ENCODE measurements around the gene TRIP6. TPM values are rescaled to one million over a fixed set of nuclear protein-coding genes. Genes with fewer than 3 reads are reported as not detected.

TRIP6 gene
- total RNA-seq, 1 experiment from 2014 or later, result 102 TPM

DNA sequence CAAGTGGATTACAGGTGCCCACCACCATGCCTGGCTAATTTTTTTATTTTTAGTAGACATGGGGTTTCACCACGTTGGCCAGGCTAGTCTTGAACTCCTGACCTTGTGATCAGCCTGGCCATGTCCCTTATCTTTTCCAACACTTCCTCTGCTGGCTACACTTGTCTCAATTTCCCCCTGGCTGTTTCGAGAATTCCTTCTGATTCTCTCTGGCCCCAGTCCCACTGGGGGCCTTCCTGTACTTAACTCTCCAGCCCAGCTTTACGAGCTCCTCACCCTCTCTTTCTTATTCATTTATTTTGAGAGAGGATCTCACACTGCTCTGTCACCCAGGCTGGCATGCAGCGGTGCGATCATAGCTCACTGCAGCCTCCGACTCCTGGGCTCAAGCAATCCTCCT lies 48.4 kb upstream of the TRIP6 start:
- BruUV-seq (replicated peaks), result no TSS peak
- intact Hi-C loops (cut with micrococcal nuclease), result no loop called here
- H4K20me1 ChIP-seq (ENCODE audit: insufficient read depth), result no peaks in the 10 kb centered on the region
- no peak for ATAC-seq
- H3K79me2 ChIP-seq (ENCODE audit: insufficient read depth, low read length), result peaks cover 2% of the 10 kb centered on the region; the same call in 1 of the 2 replicates
- H3K4me1 ChIP-seq (ENCODE audit: control insufficient read depth in 1 of 2, insufficient read depth in 2 of 2, low read length in 2 of 2), result no peaks in the 10 kb centered on the region
- POLR2A ChIA-PET, result no interaction called here
- H3K36me3 ChIP-seq (ENCODE audit: control insufficient read depth in 1 of 2, insufficient read depth in 2 of 2, low read length in 2 of 2), result peaks cover 34 to 37% of the 10 kb centered on the region in 2 experiments; a peak in 3 of 4 replicates
- H3K27me3 ChIP-seq (ENCODE audit: insufficient read depth, low read length), result no peaks in the 10 kb centered on the region
- no peak for DNase-seq (ENCODE audit: low read depth, low spot score)
- TF ChIP-seq ZNF274 (IDR thresholded peaks at IDR 0.05; ENCODE audit: low read depth, low read length), result no peak
- TF ChIP-seq EZH2phosphoT487 (IDR thresholded peaks at IDR 0.05; ENCODE audit: borderline replicate concordance), result no peak
- TF ChIP-seq, protein P1, sequence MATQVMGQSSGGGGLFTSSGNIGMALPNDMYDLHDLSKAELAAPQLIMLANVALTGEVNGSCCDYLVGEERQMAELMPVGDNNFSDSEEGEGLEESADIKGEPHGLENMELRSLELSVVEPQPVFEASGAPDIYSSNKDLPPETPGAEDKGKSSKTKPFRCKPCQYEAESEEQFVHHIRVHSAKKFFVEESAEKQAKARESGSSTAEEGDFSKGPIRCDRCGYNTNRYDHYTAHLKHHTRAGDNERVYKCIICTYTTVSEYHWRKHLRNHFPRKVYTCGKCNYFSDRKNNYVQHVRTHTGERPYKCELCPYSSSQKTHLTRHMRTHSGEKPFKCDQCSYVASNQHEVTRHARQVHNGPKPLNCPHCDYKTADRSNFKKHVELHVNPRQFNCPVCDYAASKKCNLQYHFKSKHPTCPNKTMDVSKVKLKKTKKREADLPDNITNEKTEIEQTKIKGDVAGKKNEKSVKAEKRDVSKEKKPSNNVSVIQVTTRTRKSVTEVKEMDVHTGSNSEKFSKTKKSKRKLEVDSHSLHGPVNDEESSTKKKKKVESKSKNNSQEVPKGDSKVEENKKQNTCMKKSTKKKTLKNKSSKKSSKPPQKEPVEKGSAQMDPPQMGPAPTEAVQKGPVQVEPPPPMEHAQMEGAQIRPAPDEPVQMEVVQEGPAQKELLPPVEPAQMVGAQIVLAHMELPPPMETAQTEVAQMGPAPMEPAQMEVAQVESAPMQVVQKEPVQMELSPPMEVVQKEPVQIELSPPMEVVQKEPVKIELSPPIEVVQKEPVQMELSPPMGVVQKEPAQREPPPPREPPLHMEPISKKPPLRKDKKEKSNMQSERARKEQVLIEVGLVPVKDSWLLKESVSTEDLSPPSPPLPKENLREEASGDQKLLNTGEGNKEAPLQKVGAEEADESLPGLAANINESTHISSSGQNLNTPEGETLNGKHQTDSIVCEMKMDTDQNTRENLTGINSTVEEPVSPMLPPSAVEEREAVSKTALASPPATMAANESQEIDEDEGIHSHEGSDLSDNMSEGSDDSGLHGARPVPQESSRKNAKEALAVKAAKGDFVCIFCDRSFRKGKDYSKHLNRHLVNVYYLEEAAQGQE (IDR thresholded peaks at IDR 0.05; ENCODE audit: low read depth), result no peak
- no peak for TF ChIP-seq EZH2 (IDR thresholded peaks at IDR 0.05)
- TF ChIP-seq POLR2AphosphoS5 (IDR thresholded peaks at IDR 0.05; ENCODE audit: low read depth, low read length), result no peak
- no peak for TF ChIP-seq CBX3 (IDR thresholded peaks at IDR 0.05; ENCODE audit: low read depth)
- TF ChIP-seq, protein P2, sequence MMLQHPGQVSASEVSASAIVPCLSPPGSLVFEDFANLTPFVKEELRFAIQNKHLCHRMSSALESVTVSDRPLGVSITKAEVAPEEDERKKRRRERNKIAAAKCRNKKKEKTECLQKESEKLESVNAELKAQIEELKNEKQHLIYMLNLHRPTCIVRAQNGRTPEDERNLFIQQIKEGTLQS (IDR thresholded peaks at IDR 0.05), result no peak
- TF ChIP-seq RAD21 (IDR thresholded peaks at IDR 0.05; ENCODE audit: low read depth), result no peak
- no peak for TF ChIP-seq JUND (IDR thresholded peaks at IDR 0.05)
- no peak for TF ChIP-seq SRF (IDR thresholded peaks at IDR 0.05; ENCODE audit: low read depth)
- no peak for TF ChIP-seq EGR1 (IDR thresholded peaks at IDR 0.05; ENCODE audit: low read depth)
- TF ChIP-seq SIN3A (IDR thresholded peaks at IDR 0.05; ENCODE audit: low read depth), result no peak
- TF ChIP-seq, protein P3, sequence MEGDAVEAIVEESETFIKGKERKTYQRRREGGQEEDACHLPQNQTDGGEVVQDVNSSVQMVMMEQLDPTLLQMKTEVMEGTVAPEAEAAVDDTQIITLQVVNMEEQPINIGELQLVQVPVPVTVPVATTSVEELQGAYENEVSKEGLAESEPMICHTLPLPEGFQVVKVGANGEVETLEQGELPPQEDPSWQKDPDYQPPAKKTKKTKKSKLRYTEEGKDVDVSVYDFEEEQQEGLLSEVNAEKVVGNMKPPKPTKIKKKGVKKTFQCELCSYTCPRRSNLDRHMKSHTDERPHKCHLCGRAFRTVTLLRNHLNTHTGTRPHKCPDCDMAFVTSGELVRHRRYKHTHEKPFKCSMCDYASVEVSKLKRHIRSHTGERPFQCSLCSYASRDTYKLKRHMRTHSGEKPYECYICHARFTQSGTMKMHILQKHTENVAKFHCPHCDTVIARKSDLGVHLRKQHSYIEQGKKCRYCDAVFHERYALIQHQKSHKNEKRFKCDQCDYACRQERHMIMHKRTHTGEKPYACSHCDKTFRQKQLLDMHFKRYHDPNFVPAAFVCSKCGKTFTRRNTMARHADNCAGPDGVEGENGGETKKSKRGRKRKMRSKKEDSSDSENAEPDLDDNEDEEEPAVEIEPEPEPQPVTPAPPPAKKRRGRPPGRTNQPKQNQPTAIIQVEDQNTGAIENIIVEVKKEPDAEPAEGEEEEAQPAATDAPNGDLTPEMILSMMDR (IDR thresholded peaks at IDR 0.05 in 2 of 3, conservative IDR thresholded peaks at IDR 0.05 in 1 of 3; ENCODE audit: borderline replicate concordance in 1 of 3, insufficient read depth in 1 of 3, low read depth in 2 of 3, low read length in 2 of 3), result no peak
- TF ChIP-seq, protein P4, sequence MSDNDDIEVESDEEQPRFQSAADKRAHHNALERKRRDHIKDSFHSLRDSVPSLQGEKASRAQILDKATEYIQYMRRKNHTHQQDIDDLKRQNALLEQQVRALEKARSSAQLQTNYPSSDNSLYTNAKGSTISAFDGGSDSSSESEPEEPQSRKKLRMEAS (IDR thresholded peaks at IDR 0.05), result no peak
- TF ChIP-seq POLR2A (IDR thresholded peaks at IDR 0.05; ENCODE audit: borderline replicate concordance, extremely low read depth, insufficient read depth, insufficient read length), result no peak
- TF ChIP-seq ELF1 (IDR thresholded peaks at IDR 0.05; ENCODE audit: borderline replicate concordance, low read depth), result no peak
- TF ChIP-seq, protein P5, sequence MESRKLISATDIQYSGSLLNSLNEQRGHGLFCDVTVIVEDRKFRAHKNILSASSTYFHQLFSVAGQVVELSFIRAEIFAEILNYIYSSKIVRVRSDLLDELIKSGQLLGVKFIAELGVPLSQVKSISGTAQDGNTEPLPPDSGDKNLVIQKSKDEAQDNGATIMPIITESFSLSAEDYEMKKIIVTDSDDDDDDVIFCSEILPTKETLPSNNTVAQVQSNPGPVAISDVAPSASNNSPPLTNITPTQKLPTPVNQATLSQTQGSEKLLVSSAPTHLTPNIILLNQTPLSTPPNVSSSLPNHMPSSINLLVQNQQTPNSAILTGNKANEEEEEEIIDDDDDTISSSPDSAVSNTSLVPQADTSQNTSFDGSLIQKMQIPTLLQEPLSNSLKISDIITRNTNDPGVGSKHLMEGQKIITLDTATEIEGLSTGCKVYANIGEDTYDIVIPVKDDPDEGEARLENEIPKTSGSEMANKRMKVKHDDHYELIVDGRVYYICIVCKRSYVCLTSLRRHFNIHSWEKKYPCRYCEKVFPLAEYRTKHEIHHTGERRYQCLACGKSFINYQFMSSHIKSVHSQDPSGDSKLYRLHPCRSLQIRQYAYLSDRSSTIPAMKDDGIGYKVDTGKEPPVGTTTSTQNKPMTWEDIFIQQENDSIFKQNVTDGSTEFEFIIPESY (IDR thresholded peaks at IDR 0.05; ENCODE audit: extremely low read depth, insufficient replicate concordance, low read length), result no peak
- no peak overlapping the region for H3K4me3 ChIP-seq (replicated peaks in 1 of 2; ENCODE audit: low read depth in 1 of 2, low read length in 2 of 2)
- RAD21 ChIA-PET (ENCODE audit: low non-redundant PET in 1 of 2, low total read pairs in 2 of 2, uncharacterized antibody in 2 of 2, unreplicated experiment in 2 of 2), result no interaction called here
- no peaks in the 10 kb centered on the region for H3K9me3 ChIP-seq (ENCODE audit: control insufficient read depth in 1 of 2, insufficient read depth in 1 of 2, low read depth in 1 of 2, low read length in 2 of 2)
- no peaks in the 10 kb centered on the region for H3K9me2 ChIP-seq (ENCODE audit: insufficient read depth)
- no peak overlapping the region for H3K9ac ChIP-seq (ENCODE audit: low read length)
- no peak overlapping the region for H3K4me2 ChIP-seq (ENCODE audit: low read length)
- H3K27ac ChIP-seq (ENCODE audit: low read depth, low read length), result no peak overlapping the region
- H2AFZ ChIP-seq (ENCODE audit: low read depth, low read length, poor library complexity, severe bottlenecking), result no peak overlapping the region
- CTCF ChIA-PET, result no interaction called here

Measured in HCT116 (cell line).